K562 (cell line): Measurements from ENCODE around the gene TXNIP. TPM values are rescaled to one million over a fixed set of nuclear protein-coding genes. Genes with fewer than 3 reads are reported as not detected.

Experiments used
- ARID1B ChIP-seq: fragments of 450-650 bp; IDR thresholded peaks from 2 replicates; pipeline ENCODE4 v1.6.1; 2016; ENCODE audit warnings: antibody characterized with exemption, mild to moderate bottlenecking, inconsistent platforms
- ATF3 ChIP-seq, 2 experiments: fragments of 450-650 bp in 1 of 2; sonication (generic) in 1 of 2; formaldehyde crosslinking in 1 of 2; IDR thresholded peaks in 1 of 2; conservative IDR thresholded peaks in 1 of 2; 2 replicates each; pipeline versions ENCODE4 v1.6.1 to v1.8.1; 2016 to 2023; ENCODE audit warnings: mild to moderate bottlenecking in 2 of 2, moderate library complexity in 2 of 2, inconsistent platforms in 1 of 2, missing genetic modification reagents in 1 of 2
- CBX8 ChIP-seq: fragments of 200-600 bp; sonication (generic); IDR thresholded peaks from 2 replicates; pipeline ENCODE4 v1.6.1; 2012; ENCODE audit warnings: borderline replicate concordance, mixed run types, low read depth, mild to moderate bottlenecking, moderate library complexity, mixed read lengths, low read length, control low read depth, inconsistent platforms; ENCODE audit not compliant: poor library complexity, severe bottlenecking; ENCODE audit errors: extremely low read depth
- GABPA ChIP-seq: fragments of 200-800 bp; sonication (Bioruptor generic); conservative IDR thresholded peaks from 2 replicates; pipeline ENCODE4 v1.6.1; 2016; ENCODE audit warnings: low read depth, missing genetic modification characterization, missing compliant biosample characterization
- GABPB2 ChIP-seq: fragments of 250-450 bp; sonication (Bioruptor Pico); conservative IDR thresholded peaks from 2 replicates; pipeline ENCODE4 v1.5.1; 2021; ENCODE audit warnings: mild to moderate bottlenecking
- GATA2 ChIP-seq: sonication (generic); formaldehyde crosslinking; IDR thresholded peaks from 2 replicates; pipeline ENCODE4 v1.4.0; 2020; ENCODE audit warnings: mild to moderate bottlenecking, missing genetic modification reagents
- HNRNPLL ChIP-seq: fragments of 200-400 bp; formaldehyde crosslinking; IDR thresholded peaks from 2 replicates; pipeline ENCODE4 v1.6.1; 2017; ENCODE audit warnings: low read length, low read depth, mild to moderate bottlenecking; ENCODE audit not compliant: poor library complexity, severe bottlenecking
- PHTF2 ChIP-seq: fragments of 250-450 bp; sonication (Bioruptor Pico); IDR thresholded peaks from 2 replicates; pipeline ENCODE4 v1.5.0; 2021; ENCODE audit warnings: mild to moderate bottlenecking
- TEAD4 ChIP-seq, 2 experiments: sonication (generic) in 1 of 2; formaldehyde crosslinking in 1 of 2; IDR thresholded peaks; 2 replicates each; pipeline versions ENCODE4 v1.6.1 to v1.8.0; 2012 to 2022; ENCODE audit warnings: borderline replicate concordance in 1 of 2, inconsistent platforms in 1 of 2, low read length in 1 of 2, mild to moderate bottlenecking in 1 of 2, missing genetic modification reagents in 1 of 2
- TFE3 ChIP-seq: fragments of 450-650 bp; formaldehyde crosslinking; IDR thresholded peaks from 2 replicates; pipeline ENCODE4 v1.4.0; 2020; ENCODE audit warnings: mild to moderate bottlenecking, mixed read lengths
- ZNF551 ChIP-seq: fragments of 250-450 bp; sonication (Bioruptor Pico); IDR thresholded peaks from 2 replicates; pipeline ENCODE4 v1.5.0; 2021; ENCODE audit warnings: mild to moderate bottlenecking, moderate library complexity
- polyA plus RNA-seq, 8 experiments: library from polyadenylated mRNA; depleted of rRNA in 4 of 8; stranded (reverse) in 5 of 8; unstranded in 3 of 8; fragments of >200 nt; fragmentation: Nextera tagmentation in 2 of 8; fragmentation: Illumina TruSeq in 1 of 8; extraction: Ambion mirVana in 2 of 8; extraction: Trizol in 1 of 8; gene quantifications; 2 replicates each; pipeline versions ENCODE4 v1.2.1 to v1.2.3, GENCODE V29; 2011 to 2014; ENCODE audit warnings: inconsistent platforms in 1 of 8, missing spikeins in 1 of 8
- total RNA-seq, 7 experiments: library from RNA; depleted of rRNA in 6 of 7; stranded (reverse); fragments of >200 nt in 6 of 7; fragmentation: Illumina TruSeq in 2 of 7; extraction: Trizol in 2 of 7; gene quantifications; 2 replicates each; pipeline versions ENCODE4 v1.2.1 to v1.2.3, GENCODE V29; 2011 to 2021; ENCODE audit warnings: low replicate concordance in 1 of 7
- TF ChIP-seq, protein P1 (sequence below): fragments of 450-650 bp; IDR thresholded peaks from 2 replicates; pipeline ENCODE4 v1.6.1; 2016; ENCODE audit warnings: low read depth

Gene TXNIP
- total and polyA plus RNA-seq, 9 of the 15 experiments (the other 6 are each of a cell fraction or from before 2014, with no cell fraction given): 120 to 499 (median 257) TPM

GRCh38 chr1:145978854-145979745, 17.3 kb downstream of the TXNIP start (continued):
- TF ChIP-seq, protein P1, sequence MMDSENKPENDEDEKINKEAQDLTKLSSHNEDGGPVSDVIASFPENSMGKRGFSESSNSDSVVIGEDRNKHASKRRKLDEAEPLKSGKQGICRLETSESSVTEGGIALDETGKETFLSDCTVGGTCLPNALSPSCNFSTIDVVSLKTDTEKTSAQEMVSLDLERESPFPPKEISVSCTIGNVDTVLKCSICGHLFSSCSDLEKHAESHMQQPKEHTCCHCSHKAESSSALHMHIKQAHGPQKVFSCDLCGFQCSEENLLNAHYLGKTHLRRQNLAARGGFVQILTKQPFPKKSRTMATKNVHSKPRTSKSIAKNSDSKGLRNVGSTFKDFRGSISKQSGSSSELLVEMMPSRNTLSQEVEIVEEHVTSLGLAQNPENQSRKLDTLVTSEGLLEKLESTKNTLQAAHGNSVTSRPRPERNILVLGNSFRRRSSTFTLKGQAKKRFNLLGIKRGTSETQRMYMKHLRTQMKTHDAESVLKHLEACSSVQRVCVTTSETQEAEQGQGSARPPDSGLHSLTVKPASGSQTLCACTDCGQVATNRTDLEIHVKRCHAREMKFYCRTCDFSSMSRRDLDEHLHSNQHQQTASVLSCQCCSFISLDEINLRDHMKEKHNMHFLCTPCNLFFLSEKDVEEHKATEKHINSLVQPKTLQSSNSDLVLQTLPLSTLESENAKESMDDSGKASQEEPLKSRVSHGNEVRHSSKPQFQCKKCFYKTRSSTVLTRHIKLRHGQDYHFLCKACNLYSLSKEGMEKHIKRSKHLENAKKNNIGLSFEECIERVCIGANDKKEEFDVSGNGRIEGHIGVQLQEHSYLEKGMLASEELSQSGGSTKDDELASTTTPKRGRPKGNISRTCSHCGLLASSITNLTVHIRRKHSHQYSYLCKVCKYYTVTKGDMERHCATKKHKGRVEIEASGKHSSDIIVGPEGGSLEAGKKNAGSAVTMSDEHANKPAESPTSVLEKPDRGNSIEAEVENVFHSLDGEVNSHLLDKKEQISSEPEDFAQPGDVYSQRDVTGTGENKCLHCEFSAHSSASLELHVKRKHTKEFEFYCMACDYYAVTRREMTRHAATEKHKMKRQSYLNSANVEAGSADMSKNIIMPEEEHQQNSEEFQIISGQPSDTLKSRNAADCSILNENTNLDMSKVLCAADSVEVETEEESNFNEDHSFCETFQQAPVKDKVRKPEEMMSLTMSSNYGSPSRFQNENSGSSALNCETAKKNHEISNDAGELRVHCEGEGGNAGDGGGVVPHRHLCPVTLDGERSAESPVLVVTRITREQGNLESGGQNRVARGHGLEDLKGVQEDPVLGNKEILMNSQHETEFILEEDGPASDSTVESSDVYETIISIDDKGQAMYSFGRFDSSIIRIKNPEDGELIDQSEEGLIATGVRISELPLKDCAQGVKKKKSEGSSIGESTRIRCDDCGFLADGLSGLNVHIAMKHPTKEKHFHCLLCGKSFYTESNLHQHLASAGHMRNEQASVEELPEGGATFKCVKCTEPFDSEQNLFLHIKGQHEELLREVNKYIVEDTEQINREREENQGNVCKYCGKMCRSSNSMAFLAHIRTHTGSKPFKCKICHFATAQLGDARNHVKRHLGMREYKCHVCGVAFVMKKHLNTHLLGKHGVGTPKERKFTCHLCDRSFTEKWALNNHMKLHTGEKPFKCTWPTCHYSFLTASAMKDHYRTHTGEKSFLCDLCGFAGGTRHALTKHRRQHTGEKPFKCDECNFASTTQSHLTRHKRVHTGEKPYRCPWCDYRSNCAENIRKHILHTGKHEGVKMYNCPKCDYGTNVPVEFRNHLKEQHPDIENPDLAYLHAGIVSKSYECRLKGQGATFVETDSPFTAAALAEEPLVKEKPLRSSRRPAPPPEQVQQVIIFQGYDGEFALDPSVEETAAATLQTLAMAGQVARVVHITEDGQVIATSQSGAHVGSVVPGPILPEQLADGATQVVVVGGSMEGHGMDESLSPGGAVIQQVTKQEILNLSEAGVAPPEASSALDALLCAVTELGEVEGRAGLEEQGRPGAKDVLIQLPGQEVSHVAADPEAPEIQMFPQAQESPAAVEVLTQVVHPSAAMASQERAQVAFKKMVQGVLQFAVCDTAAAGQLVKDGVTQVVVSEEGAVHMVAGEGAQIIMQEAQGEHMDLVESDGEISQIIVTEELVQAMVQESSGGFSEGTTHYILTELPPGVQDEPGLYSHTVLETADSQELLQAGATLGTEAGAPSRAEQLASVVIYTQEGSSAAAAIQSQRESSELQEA: no peak
- no peak for TF ChIP-seq TFE3 (CRISPR knock-in tag)
- TF ChIP-seq GABPB2 (CRISPR knock-in tag): no peak
- TF ChIP-seq PHTF2 (CRISPR knock-in tag): peak; percentile 63; the same call in 1 of the 2 replicates
- peak; percentile 71 for TF ChIP-seq ARID1B
- TF ChIP-seq ZNF551 (CRISPR knock-in tag): no peak
- peak; percentile 53 for TF ChIP-seq HNRNPLL
- TF ChIP-seq TEAD4 (IDR thresholded peaks at IDR 0.05; ENCODE audit: low read length): peak; percentile 44
- no peak for TF ChIP-seq TEAD4 (CRISPR knock-in tag; IDR thresholded peaks at IDR 0.05; ENCODE audit: borderline replicate concordance)
- TF ChIP-seq ATF3 (IDR thresholded peaks at IDR 0.05): peak; percentile 88
- TF ChIP-seq ATF3 (CRISPR knock-in tag; conservative IDR thresholded peaks at IDR 0.05): peak; percentile 86
- peak; percentile 73 for TF ChIP-seq GATA2 (CRISPR knock-in tag)
- TF ChIP-seq CBX8: no peak
- TF ChIP-seq GABPA: peak; percentile 80
